ENCODE measurements around the gene AFF2.

DNA sequence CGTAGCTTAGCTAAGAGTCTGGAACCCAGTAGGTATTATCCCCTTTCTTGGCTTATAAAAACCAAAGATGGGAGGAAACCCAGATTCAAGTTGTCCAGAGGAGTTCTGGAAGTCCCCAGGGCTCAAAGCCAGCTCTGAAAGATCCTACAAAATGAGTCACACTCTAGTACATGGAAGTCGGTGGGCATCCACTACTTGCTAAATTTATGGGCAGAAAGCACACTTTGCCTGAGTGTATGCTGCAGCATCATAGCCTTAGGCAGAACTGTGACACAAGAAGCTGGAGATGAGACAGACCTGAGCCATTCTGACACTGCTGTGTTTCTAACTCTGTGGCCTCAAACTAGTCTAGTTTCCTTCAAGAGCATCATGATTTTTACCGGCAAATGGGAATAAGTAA, 429.3 kb downstream of the AFF2 start:
- no peak for TF ChIP-seq FOSL1 (IDR thresholded peaks at IDR 0.05; ENCODE audit: low read depth)
- TF ChIP-seq, protein P1, sequence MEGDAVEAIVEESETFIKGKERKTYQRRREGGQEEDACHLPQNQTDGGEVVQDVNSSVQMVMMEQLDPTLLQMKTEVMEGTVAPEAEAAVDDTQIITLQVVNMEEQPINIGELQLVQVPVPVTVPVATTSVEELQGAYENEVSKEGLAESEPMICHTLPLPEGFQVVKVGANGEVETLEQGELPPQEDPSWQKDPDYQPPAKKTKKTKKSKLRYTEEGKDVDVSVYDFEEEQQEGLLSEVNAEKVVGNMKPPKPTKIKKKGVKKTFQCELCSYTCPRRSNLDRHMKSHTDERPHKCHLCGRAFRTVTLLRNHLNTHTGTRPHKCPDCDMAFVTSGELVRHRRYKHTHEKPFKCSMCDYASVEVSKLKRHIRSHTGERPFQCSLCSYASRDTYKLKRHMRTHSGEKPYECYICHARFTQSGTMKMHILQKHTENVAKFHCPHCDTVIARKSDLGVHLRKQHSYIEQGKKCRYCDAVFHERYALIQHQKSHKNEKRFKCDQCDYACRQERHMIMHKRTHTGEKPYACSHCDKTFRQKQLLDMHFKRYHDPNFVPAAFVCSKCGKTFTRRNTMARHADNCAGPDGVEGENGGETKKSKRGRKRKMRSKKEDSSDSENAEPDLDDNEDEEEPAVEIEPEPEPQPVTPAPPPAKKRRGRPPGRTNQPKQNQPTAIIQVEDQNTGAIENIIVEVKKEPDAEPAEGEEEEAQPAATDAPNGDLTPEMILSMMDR (IDR thresholded peaks at IDR 0.05 in 2 of 3, conservative IDR thresholded peaks at IDR 0.05 in 1 of 3; ENCODE audit: borderline replicate concordance in 1 of 3, insufficient read depth in 1 of 3, low read depth in 2 of 3, low read length in 2 of 3): no peak
- no peak for TF ChIP-seq SRF (IDR thresholded peaks at IDR 0.05; ENCODE audit: low read depth)
- no peak for TF ChIP-seq EGR1 (IDR thresholded peaks at IDR 0.05; ENCODE audit: low read depth)

Measured in HCT116 (cell line).